GM19467 (cell line): ENCODE data around the gene GTSF1L.
"Not testable (repeated sequence)": the region's sequence is repeated elsewhere in the genome, so short reads cannot be mapped to it uniquely, and the experiment has no call there.

Source experiments
- ATAC-seq: cut with Tn5 transposase; IDR thresholded peaks from one replicate; pipeline ENCODE4 v1.9.1; 2021; ENCODE audit warnings: mild to moderate bottlenecking, moderate library complexity; ENCODE audit not compliant: unreplicated experiment

Gene GTSF1L

GRCh38 chr20:43726811-43727338, at the start of gene GTSF1L:
TSS of gene GTSF1L (minus strand) at chr20:43727002. CDS start at chr20:43726694, 308 bp downstream.
- ATAC-seq = no peak

- ATAC-seq = no peak
Measured at GRCh38 chr20:43774754-43775153, 48.0 kb upstream of the GTSF1L start.

- ATAC-seq = no peak
Measured at GRCh38 chr20:43771503-43772190, 44.8 kb upstream of the GTSF1L start.

GRCh38 chr20:43770342-43770741, 43.5 kb upstream of the GTSF1L start:
- ATAC-seq = no peak

GRCh38 chr20:43767686-43768474, 41.1 kb upstream of the GTSF1L start:
- ATAC-seq = no peak

GRCh38 chr20:43766917-43767316, 40.1 kb upstream of the GTSF1L start:
- ATAC-seq = no peak

- ATAC-seq = no peak
Measured at GRCh38 chr20:43766385-43766784, 39.6 kb upstream of the GTSF1L start.

- ATAC-seq = no peak
Measured at GRCh38 chr20:43765916-43766315, 39.1 kb upstream of the GTSF1L start.

- ATAC-seq = no peak
Measured at GRCh38 chr20:43762911-43763310, 36.1 kb upstream of the GTSF1L start.

- no peak for ATAC-seq
Measured at GRCh38 chr20:43761386-43762340, 34.9 kb upstream of the GTSF1L start.

GRCh38 chr20:43757888-43758287, 31.1 kb upstream of the GTSF1L start:
- not testable (repeated sequence) for ATAC-seq

GRCh38 chr20:43755851-43756250, 29.0 kb upstream of the GTSF1L start:
- no peak for ATAC-seq

GRCh38 chr20:43755390-43755789, 28.6 kb upstream of the GTSF1L start:
- ATAC-seq = no peak

GRCh38 chr20:43752561-43753301, 25.9 kb upstream of the GTSF1L start:
- ATAC-seq = peak; percentile 46

- no peak for ATAC-seq
Measured at GRCh38 chr20:43752051-43752360, 25.2 kb upstream of the GTSF1L start.

GRCh38 chr20:43751167-43752050, 24.6 kb upstream of the GTSF1L start:
- peak; percentile 65 for ATAC-seq

- ATAC-seq = no peak
Measured at GRCh38 chr20:43750774-43751166, 24.0 kb upstream of the GTSF1L start.

GRCh38 chr20:43749734-43750294, 23.0 kb upstream of the GTSF1L start:
- ATAC-seq = no peak

- ATAC-seq = no peak
Measured at GRCh38 chr20:43748274-43748673, 21.5 kb upstream of the GTSF1L start.
